ENCODE results near the gene MIOX. TPM values are rescaled to one million over a fixed set of nuclear protein-coding genes. Genes with fewer than 3 reads are reported as not detected.
A peak's percentile ranks its signal among the peaks of the same experiment; 100 is the strongest.

MIOX gene
- total RNA-seq, 1 experiment from 2014 or later = 0.39 TPM

GRCh38 chr22:50471962-50472361, 14.7 kb upstream of the MIOX start (continued):
- TF ChIP-seq REST (IDR thresholded peaks at IDR 0.05; ENCODE audit: low read depth) (no peak), CBX3 (IDR thresholded peaks at IDR 0.05; ENCODE audit: low read depth) (no peak), ELF1 (IDR thresholded peaks at IDR 0.05; ENCODE audit: borderline replicate concordance, low read depth) (no peak), POLR2A (IDR thresholded peaks at IDR 0.05; ENCODE audit: borderline replicate concordance, extremely low read depth, insufficient read depth, insufficient read length) (no peak), SRF (IDR thresholded peaks at IDR 0.05; ENCODE audit: low read depth) (no peak)

GRCh38 chr22:50473088-50473487, 13.6 kb upstream of the MIOX start:
- H3K4me3 ChIP-seq (replicated peaks in 1 of 2; ENCODE audit: low read depth in 1 of 2, low read length in 2 of 2) = peak overlapping the region in 1 of 2 experiments; percentile 70; a peak in 3 of 4 replicates
- POLR2A ChIA-PET = no interaction called here
- H3K36me3 ChIP-seq (ENCODE audit: control insufficient read depth in 1 of 2, insufficient read depth in 2 of 2, low read length in 2 of 2) = no peaks in the 10 kb centered on the region
- H3K27me3 ChIP-seq (ENCODE audit: insufficient read depth, low read length) = no peaks in the 10 kb centered on the region
- ATAC-seq = peak; percentile 63
- peak overlapping the region; percentile 96 for H3K4me2 ChIP-seq (ENCODE audit: low read length)
- intact Hi-C loops (cut with micrococcal nuclease) = no loop called here
- H4K20me1 ChIP-seq (ENCODE audit: insufficient read depth) = peaks cover 6% of the 10 kb centered on the region; the same call in 1 of the 2 replicates
- TF ChIP-seq EGR1 (IDR thresholded peaks at IDR 0.05; ENCODE audit: low read depth) = no peak
- TF ChIP-seq CTCF (IDR thresholded peaks at IDR 0.05 in 2 of 3, conservative IDR thresholded peaks at IDR 0.05 in 1 of 3; ENCODE audit: borderline replicate concordance in 1 of 3, insufficient read depth in 1 of 3, low read depth in 2 of 3, low read length in 2 of 3) = peak in 2 of 3 experiments; percentile 71 to 73; a peak in 5 of 6 replicates
- no TSS peak for BruUV-seq (replicated peaks)
- peaks cover 30 to 56% of the 10 kb centered on the region in 2 experiments for H3K4me1 ChIP-seq (ENCODE audit: control insufficient read depth in 1 of 2, insufficient read depth in 2 of 2, low read length in 2 of 2)
- no peaks in the 10 kb centered on the region for H3K9me3 ChIP-seq (ENCODE audit: control insufficient read depth in 1 of 2, insufficient read depth in 1 of 2, low read depth in 1 of 2, low read length in 2 of 2)
- peaks cover 61% of the 10 kb centered on the region for H3K79me2 ChIP-seq (ENCODE audit: insufficient read depth, low read length)
- H3K27ac ChIP-seq (ENCODE audit: low read depth, low read length) = no peak overlapping the region; the same call in 1 of the 2 replicates
- H2AFZ ChIP-seq (ENCODE audit: low read depth, low read length, poor library complexity, severe bottlenecking) = no peak overlapping the region
- H3K9me2 ChIP-seq (ENCODE audit: insufficient read depth) = no peaks in the 10 kb centered on the region
- H3K9ac ChIP-seq (ENCODE audit: low read length) = no peak overlapping the region
- peak; percentile 43 for DNase-seq (ENCODE audit: low read depth, low spot score)
- CTCF ChIA-PET = interaction anchor here (1.0 to 1.3 kb wide), 3 partner anchors 23 to 52 kb away, joined by 3 to 4 read pairs (median 3); partner anchors contain the start of gene SCO2
- RAD21 ChIA-PET (ENCODE audit: low non-redundant PET in 1 of 2, low total read pairs in 2 of 2, uncharacterized antibody in 2 of 2, unreplicated experiment in 2 of 2) = no interaction called here
